ENCODE data around the gene TSPAN9.

The TSPAN9 gene

GRCh38 chr12:3168223-3169221, 91.3 kb downstream of the TSPAN9 start:
- Histone ChIP-seq H3K9ac (ENCODE audit: low read length in 5 of 5) (no peak overlapping the region), H3K36me3 (ENCODE audit: control insufficient read depth in 5 of 5, insufficient read depth in 5 of 5, low read length in 5 of 5) (peaks cover 0 to 5% (median 0%) of the 10 kb centered on the region in 5 donors), H3K4me3 (ENCODE audit: low read depth in 1 of 5, low read length in 5 of 5) (no peak overlapping the region), H3K27me3 (ENCODE audit: control insufficient read depth in 5 of 5, insufficient read depth in 4 of 5, low read length in 5 of 5) (no peaks in the 10 kb centered on the region), H3K27ac (ENCODE audit: low read depth, low read length) (no peak overlapping the region), H3K4me1 (ENCODE audit: control insufficient read depth in 5 of 5, insufficient read depth in 5 of 5, low read length in 5 of 5) (peaks cover 0 to 25% (median 12%) of the 10 kb centered on the region in 5 donors), H3K9me3 (ENCODE audit: control insufficient read depth in 5 of 5, low read length in 5 of 5) (no peaks in the 10 kb centered on the region)

- Histone ChIP-seq H3K4me3 (ENCODE audit: low read depth in 1 of 5, low read length in 5 of 5) (no peak overlapping the region), H3K4me1 (ENCODE audit: control insufficient read depth in 5 of 5, insufficient read depth in 5 of 5, low read length in 5 of 5) (peaks cover 0 to 9% (median 8%) of the 10 kb centered on the region in 5 donors)
Observed at GRCh38 chr12:3170423-3171194, 93.4 kb downstream of the TSPAN9 start.

GRCh38 chr12:3171195-3171591, 94.0 kb downstream of the TSPAN9 start:
- Histone ChIP-seq H3K4me3 (ENCODE audit: low read depth in 1 of 5, low read length in 5 of 5) (no peak overlapping the region), H3K27ac (ENCODE audit: low read depth, low read length) (no peak overlapping the region), H3K4me1 (ENCODE audit: control insufficient read depth in 5 of 5, insufficient read depth in 5 of 5, low read length in 5 of 5) (peaks cover 0 to 10% (median 8%) of the 10 kb centered on the region in 5 donors), H3K9me3 (ENCODE audit: control insufficient read depth in 5 of 5, low read length in 5 of 5) (no peaks in the 10 kb centered on the region), H3K27me3 (ENCODE audit: control insufficient read depth in 5 of 5, insufficient read depth in 4 of 5, low read length in 5 of 5) (no peaks in the 10 kb centered on the region), H3K36me3 (ENCODE audit: control insufficient read depth in 5 of 5, insufficient read depth in 5 of 5, low read length in 5 of 5) (peaks cover 0 to 3% (median 2%) of the 10 kb centered on the region in 5 donors), H3K9ac (ENCODE audit: low read length in 5 of 5) (no peak overlapping the region)

More at GRCh38 chr12:3170423-3171194, 93.4 kb downstream of the TSPAN9 start:
- H3K9ac ChIP-seq (ENCODE audit: low read length in 5 of 5), result no peak overlapping the region
- no peaks in the 10 kb centered on the region for H3K9me3 ChIP-seq (ENCODE audit: control insufficient read depth in 5 of 5, low read length in 5 of 5)
- no peaks in the 10 kb centered on the region for H3K27me3 ChIP-seq (ENCODE audit: control insufficient read depth in 5 of 5, insufficient read depth in 4 of 5, low read length in 5 of 5)
- peaks cover 0 to 2% (median 2%) of the 10 kb centered on the region in 5 donors for H3K36me3 ChIP-seq (ENCODE audit: control insufficient read depth in 5 of 5, insufficient read depth in 5 of 5, low read length in 5 of 5)
- H3K27ac ChIP-seq (ENCODE audit: low read depth, low read length), result no peak overlapping the region

GRCh38 chr12:3172124-3173007, 95.2 kb downstream of the TSPAN9 start:
- H3K9ac ChIP-seq (ENCODE audit: low read length in 5 of 5), result no peak overlapping the region
- peaks cover 0 to 3% (median 2%) of the 10 kb centered on the region in 5 donors for H3K36me3 ChIP-seq (ENCODE audit: control insufficient read depth in 5 of 5, insufficient read depth in 5 of 5, low read length in 5 of 5)
- peaks cover 0 to 13% (median 8%) of the 10 kb centered on the region in 5 donors for H3K4me1 ChIP-seq (ENCODE audit: control insufficient read depth in 5 of 5, insufficient read depth in 5 of 5, low read length in 5 of 5)
- no peak overlapping the region for H3K27ac ChIP-seq (ENCODE audit: low read depth, low read length)
- no peak overlapping the region for H3K4me3 ChIP-seq (ENCODE audit: low read depth in 1 of 5, low read length in 5 of 5)
- H3K27me3 ChIP-seq (ENCODE audit: control insufficient read depth in 5 of 5, insufficient read depth in 4 of 5, low read length in 5 of 5), result no peaks in the 10 kb centered on the region
- H3K9me3 ChIP-seq (ENCODE audit: control insufficient read depth in 5 of 5, low read length in 5 of 5), result no peaks in the 10 kb centered on the region

GRCh38 chr12:3173008-3173553, 95.9 kb downstream of the TSPAN9 start:
- Histone ChIP-seq H3K4me3 (ENCODE audit: low read depth in 1 of 5, low read length in 5 of 5) (no peak overlapping the region), H3K9ac (ENCODE audit: low read length in 5 of 5) (no peak overlapping the region), H3K27me3 (ENCODE audit: control insufficient read depth in 5 of 5, insufficient read depth in 4 of 5, low read length in 5 of 5) (no peaks in the 10 kb centered on the region), H3K9me3 (ENCODE audit: control insufficient read depth in 5 of 5, low read length in 5 of 5) (no peaks in the 10 kb centered on the region), H3K36me3 (ENCODE audit: control insufficient read depth in 5 of 5, insufficient read depth in 5 of 5, low read length in 5 of 5) (peaks cover 0 to 3% (median 2%) of the 10 kb centered on the region in 5 donors), H3K4me1 (ENCODE audit: control insufficient read depth in 5 of 5, insufficient read depth in 5 of 5, low read length in 5 of 5) (peaks cover 0 to 13% (median 8%) of the 10 kb centered on the region in 5 donors), H3K27ac (ENCODE audit: low read depth, low read length) (no peak overlapping the region)

DNA sequence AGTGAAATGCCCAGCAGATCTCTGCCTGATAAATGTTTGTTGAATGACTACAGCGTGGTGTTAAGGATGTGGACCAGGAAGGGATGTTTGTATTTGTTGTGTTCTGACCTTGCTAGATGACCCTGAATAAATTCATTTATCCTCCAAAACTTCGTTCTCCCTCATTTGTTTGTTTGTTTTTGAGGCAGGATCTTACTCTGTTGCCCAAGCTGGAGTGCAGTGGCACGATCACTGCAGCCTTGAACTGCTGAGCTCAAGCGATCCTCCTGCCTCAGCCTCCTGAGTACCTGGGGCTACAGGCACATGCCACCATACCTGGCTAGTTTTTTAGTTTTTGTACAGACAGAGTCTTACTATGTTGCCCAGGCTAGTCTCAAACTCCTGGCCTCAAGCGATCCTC, 96.7 kb downstream of the TSPAN9 start:
- Histone ChIP-seq H3K27me3 (ENCODE audit: control insufficient read depth in 5 of 5, insufficient read depth in 4 of 5, low read length in 5 of 5) (no peaks in the 10 kb centered on the region), H3K4me3 (ENCODE audit: low read depth in 1 of 5, low read length in 5 of 5) (no peak overlapping the region), H3K9me3 (ENCODE audit: control insufficient read depth in 5 of 5, low read length in 5 of 5) (no peaks in the 10 kb centered on the region), H3K27ac (ENCODE audit: low read depth, low read length) (no peak overlapping the region), H3K4me1 (ENCODE audit: control insufficient read depth in 5 of 5, insufficient read depth in 5 of 5, low read length in 5 of 5) (peaks cover 0 to 12% (median 6%) of the 10 kb centered on the region in 5 donors), H3K9ac (ENCODE audit: low read length in 5 of 5) (no peak overlapping the region), H3K36me3 (ENCODE audit: control insufficient read depth in 5 of 5, insufficient read depth in 5 of 5, low read length in 5 of 5) (peaks cover 0 to 3% (median 2%) of the 10 kb centered on the region in 5 donors)

DNA sequence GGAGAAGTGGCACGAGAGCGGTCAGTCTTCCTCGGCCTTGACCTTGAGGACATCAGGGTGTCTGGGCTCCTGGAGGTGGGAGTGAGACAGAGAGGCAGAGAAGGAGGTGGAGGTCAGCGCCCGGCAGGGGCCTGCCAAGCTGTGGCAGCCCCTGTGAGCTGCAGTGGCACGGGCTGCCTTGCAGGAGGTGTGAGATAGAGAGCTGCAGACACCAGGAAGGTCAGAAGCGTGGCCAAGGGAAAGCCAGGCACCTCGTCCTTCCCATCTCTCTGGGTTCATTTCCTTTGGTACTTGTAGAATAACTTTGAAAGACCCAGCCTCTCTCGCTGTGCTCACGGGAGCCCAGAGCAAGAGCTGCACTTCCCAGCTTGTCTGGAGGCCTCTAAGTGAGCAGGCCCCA, 98.1 kb downstream of the TSPAN9 start:
- no peaks in the 10 kb centered on the region for H3K27me3 ChIP-seq (ENCODE audit: control insufficient read depth in 5 of 5, insufficient read depth in 4 of 5, low read length in 5 of 5)
- H3K27ac ChIP-seq (ENCODE audit: low read depth, low read length), result no peak overlapping the region
- H3K9ac ChIP-seq (ENCODE audit: low read length in 5 of 5), result no peak overlapping the region
- H3K36me3 ChIP-seq (ENCODE audit: control insufficient read depth in 5 of 5, insufficient read depth in 5 of 5, low read length in 5 of 5), result peaks cover 0 to 3% (median 2%) of the 10 kb centered on the region in 5 donors
- no peak overlapping the region for H3K4me3 ChIP-seq (ENCODE audit: low read depth in 1 of 5, low read length in 5 of 5)
- H3K9me3 ChIP-seq (ENCODE audit: control insufficient read depth in 5 of 5, low read length in 5 of 5), result no peaks in the 10 kb centered on the region
- peaks cover 0 to 11% (median 3%) of the 10 kb centered on the region in 5 donors for H3K4me1 ChIP-seq (ENCODE audit: control insufficient read depth in 5 of 5, insufficient read depth in 5 of 5, low read length in 5 of 5)

DNA sequence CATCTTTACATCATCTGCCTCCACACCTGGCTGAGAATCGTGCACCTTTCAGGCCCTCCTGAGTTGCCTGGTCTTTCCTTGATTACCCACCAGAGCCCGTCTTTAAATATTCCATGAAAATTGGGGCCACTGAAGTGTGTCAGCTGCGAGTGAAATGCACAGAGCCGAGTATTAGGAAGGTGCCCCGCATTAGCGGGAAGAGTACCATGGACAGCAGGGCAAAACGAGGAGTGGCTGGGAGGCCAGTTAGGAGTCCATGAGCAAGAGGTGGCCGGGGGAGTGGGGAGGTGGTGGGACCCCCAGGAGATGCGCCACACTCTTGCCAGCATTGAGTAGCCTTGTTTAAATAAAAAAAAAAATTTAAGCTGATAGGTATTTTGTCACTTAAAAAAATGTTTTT, 99.6 kb downstream of the TSPAN9 start:
- Histone ChIP-seq H3K4me3 (ENCODE audit: low read depth in 1 of 5, low read length in 5 of 5) (no peak overlapping the region), H3K4me1 (ENCODE audit: control insufficient read depth in 5 of 5, insufficient read depth in 5 of 5, low read length in 5 of 5) (peaks cover 0 to 11% (median 3%) of the 10 kb centered on the region in 5 donors), H3K36me3 (ENCODE audit: control insufficient read depth in 5 of 5, insufficient read depth in 5 of 5, low read length in 5 of 5) (peaks cover 0 to 3% (median 0%) of the 10 kb centered on the region in 5 donors), H3K27me3 (ENCODE audit: control insufficient read depth in 5 of 5, insufficient read depth in 4 of 5, low read length in 5 of 5) (no peaks in the 10 kb centered on the region), H3K9me3 (ENCODE audit: control insufficient read depth in 5 of 5, low read length in 5 of 5) (no peaks in the 10 kb centered on the region), H3K9ac (ENCODE audit: low read length in 5 of 5) (no peak overlapping the region), H3K27ac (ENCODE audit: low read depth, low read length) (no peak overlapping the region)

GRCh38 chr12:3177778-3178425, 100.7 kb downstream of the TSPAN9 start:
- no peaks in the 10 kb centered on the region for H3K27me3 ChIP-seq (ENCODE audit: control insufficient read depth in 5 of 5, insufficient read depth in 4 of 5, low read length in 5 of 5)
- H3K9ac ChIP-seq (ENCODE audit: low read length in 5 of 5), result no peak overlapping the region
- H3K9me3 ChIP-seq (ENCODE audit: control insufficient read depth in 5 of 5, low read length in 5 of 5), result no peaks in the 10 kb centered on the region
- H3K27ac ChIP-seq (ENCODE audit: low read depth, low read length), result no peak overlapping the region
- H3K36me3 ChIP-seq (ENCODE audit: control insufficient read depth in 5 of 5, insufficient read depth in 5 of 5, low read length in 5 of 5), result peaks cover 0 to 4% (median under 1%) of the 10 kb centered on the region in 5 donors
- H3K4me1 ChIP-seq (ENCODE audit: control insufficient read depth in 5 of 5, insufficient read depth in 5 of 5, low read length in 5 of 5), result peaks cover 0 to 11% (median 3%) of the 10 kb centered on the region in 5 donors
- no peak overlapping the region for H3K4me3 ChIP-seq (ENCODE audit: low read depth in 1 of 5, low read length in 5 of 5)
